NCI-H146 (cell line): ENCODE data around the gene NELFA.

Experiments used
- DNase-seq: peaks from one replicate; lab custom pipeline; 2025; lab: John Stamatoyannopoulos, UW

NELFA gene

DNA sequence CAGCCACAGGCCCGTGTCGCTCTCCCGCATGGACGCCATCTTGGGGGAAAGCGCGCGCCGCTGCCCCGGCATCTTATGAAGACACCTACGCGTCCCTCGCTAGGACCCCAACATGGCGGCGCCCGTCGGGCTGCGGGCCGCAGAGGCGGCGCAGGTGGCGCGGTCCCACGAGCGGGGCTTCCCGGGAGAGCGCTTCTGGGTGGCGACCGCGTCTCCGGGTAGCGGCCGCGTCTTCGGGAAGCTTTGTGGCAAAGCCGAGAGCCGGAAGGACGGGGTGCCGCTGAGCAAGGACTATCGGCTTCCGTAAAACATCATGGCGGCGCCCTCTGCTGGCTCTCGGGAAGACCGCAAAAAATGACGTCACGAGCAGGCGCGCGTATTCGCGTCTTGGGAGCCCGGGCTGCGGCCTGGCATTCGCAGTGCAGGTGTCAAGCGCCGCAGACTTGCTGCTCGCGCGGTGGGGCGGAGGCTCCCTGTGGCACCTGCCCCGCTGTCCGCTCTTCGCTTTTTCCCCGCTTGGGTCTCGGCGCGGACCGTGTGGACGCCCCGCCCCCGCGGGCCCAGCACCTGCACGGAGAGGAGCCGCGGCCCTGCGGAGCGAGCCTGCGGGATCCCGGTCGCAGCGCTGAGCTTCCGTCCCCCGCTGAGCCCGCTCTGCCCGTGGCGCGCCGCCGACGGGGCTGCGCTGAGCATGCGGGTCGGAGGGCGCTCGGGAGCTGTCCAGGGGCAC, at the start of gene NELFA:
TSS of gene NELFA (minus strand) at position 54 of the 730 bp plus-strand sequence. CDS start at position 39, 15 bp downstream.
- DNase-seq: peak; percentile 98

DNA sequence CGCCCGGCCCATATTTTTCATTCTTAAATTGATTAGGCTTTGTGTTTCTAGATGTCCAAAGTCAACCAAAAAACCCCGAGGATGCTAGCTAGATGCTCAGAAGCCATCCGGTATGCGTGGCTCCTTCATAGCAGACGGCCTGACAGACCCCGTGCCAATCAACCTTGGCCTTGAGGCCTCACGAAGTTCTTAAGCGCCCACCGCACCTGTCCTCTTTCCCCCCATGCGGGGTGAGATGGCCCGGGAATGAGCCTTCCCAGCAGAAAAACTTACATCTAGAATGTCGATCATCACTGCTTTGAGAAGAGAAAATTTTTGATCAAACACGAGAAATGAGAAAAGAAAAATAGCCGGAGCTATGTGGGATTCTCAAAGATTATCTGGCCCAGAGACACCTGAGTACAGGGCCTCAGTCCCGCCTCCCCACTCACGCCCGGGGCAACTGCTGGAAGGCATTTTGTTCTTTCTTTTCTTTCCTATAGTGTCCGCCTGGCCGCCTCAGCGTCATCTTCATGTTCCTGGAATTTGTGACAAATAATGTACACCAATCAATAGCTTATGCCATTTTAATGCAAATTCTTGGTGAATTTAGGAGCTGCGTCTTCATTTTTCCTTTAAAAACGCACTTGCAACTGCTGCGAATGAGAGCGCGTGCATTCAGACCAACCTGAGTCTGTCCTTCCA, 48.8 kb upstream of the NELFA start:
- DNase-seq: no peak

DNA sequence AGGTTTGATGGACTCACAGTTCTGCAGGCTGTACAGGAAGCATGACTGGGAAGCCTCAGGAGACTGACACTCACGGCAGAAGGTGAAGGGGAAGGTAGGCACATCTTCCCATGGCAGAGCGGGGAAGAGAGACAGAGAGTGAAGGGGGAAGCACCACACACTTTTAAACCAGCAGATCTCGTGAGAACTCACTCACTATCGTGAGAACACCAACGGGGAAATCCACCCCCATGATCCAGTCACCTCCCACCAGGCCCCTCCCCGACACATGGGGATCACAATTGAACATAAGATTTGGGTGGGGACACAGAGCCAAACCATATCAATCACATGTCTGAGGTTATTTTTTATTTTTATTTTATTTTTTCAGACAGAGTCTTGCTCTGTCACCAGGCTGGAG, 45.4 kb upstream of the NELFA start:
- no peak for DNase-seq

DNA sequence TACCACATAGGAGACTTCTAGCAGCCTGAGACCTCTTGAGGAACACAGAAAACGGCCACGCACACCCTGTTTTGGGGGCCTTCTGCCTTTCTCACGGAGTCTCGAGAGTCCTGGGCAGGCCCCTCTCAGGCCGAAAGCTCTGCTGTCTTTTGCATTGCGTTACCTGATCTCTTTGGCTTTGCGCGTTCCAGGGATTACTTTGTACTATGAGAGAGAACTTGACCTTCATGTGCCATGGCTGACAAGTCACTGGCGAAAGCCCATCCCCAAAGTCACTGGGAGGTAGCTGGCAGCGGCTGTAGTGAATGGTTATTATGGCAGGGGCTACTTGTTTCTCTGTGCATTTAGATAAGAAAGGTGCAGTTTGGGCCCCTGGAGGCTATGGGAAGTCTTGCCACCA, 42.3 kb upstream of the NELFA start:
- no peak for DNase-seq

DNA sequence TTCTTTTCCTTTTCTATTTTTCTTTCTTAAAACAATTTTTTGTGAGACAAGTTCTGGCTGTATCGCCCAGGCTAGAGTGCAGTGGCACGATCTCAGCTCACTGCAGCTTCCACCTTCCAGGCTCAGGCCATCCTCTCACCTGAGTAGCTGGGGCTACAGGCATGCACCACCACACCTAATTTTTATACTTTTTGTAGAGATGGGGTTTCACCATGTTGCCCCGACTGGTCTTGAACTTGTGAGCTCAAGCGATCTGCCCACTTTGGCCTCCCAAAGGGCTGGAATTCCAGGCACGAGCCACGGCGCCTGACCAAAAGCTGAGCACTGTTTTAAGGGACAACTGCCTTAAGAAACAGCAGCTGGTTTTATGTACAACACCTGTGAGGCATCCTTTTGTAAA, 41.0 kb upstream of the NELFA start:
- no peak for DNase-seq

DNA sequence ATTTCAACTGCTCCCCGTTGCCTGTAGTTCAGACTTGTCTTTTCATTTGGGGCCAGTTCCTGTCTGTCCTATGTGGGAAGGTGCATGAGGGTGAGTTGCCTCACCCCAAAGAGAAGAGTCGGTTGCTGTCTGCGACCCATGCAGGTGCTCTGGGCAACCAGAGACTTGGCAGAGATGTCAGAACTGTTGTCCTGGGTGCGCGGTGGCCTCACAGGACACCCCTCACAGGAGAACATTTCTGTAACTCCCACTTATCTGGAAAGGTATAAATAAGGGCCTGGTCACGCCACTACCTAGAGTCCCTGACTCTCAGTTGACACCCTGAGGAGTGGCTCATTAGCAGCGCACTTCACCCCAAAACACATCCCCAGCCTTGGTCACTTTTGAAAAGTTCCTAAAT, 40.6 kb upstream of the NELFA start:
- no peak for DNase-seq

DNA sequence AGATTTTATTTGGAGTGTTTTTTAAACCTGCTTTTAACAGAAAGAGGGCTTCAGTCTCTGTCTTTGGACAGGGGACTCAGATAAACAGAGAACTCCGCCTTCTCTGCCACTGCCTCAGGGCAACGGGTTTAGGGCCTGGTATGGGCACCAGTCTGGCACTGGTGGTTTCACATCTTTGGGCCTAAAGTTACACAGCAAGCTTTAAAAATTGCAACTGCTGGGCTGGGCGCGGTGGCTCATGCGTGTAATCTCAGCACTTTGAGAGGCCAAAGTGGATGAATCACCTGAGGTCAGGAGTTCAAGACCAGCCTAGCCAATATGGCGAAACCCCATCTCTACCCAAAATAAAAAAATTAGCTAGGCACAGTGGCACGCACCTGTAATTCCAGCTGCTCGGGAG, 40.1 kb upstream of the NELFA start:
- DNase-seq: no peak

DNA sequence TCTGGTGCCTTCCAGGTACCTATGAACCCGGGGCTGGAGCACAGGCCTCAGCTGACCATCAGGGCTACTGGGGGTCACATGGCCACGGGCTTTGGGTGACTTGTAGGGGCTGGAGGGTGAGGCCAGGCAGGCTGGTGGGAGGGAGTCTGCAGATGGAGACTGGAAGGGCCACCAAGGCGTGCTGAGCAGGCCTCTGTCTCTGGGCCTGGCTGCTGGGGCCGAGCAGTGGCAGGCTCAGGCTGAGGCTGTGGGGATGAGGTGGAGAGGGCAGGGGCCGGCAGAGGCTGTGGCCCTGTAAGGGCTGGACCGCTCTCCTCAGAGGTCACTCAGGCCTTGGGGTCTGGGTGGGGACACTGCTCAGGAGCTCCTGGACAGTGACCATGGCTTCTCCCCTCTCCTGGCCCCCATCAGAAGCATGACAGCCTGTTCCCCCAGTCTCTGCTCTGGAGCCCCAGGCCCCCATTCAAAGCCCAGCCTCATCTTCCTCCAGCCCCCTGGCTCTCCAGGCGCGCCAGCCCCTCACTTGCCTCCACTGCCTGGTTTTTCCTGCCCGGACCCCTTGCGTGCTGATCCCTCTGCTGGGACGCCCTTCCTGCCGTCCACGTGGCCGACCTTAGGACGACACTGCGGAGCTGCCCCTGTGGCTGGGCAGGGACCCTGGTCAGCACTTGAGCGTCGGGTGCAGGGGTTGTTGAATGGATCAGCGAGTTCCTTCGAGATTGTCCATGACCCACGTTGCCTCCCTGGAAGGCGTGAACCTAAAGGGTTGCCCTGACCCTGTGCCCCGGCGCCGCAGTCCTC, 39.2 kb upstream of the NELFA start:
- no peak for DNase-seq

DNA sequence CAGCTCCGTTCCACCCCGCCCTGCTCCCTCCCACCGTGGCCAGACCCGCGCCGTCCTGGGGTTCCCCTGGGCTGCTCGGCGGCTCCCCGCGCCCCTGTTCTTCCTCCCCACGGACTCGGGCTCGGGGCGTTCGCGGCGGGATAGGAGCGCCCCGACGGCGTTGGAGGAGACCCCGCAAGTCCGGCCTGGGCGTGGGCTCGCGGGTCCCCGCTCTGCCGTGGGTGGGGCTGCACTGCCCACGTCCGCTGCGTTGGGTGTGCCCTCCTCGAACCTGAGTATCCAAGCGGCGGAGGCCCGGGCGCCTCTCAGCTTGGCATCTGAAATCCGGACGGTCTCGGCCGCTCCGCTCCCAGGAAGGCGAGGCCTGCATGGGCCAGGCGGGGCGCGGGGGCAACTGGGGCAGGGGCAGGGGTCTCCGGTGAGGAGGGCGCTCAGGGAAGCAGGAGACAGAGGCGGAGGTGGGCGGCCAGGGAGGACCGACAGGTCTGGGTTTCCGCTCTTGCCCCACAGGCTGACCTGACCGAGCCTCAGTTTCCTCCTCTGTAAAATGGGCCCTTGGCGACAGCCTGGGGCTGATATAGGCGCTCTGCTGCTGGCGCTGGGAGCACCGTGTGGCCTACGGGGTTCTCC, 38.4 kb upstream of the NELFA start:
- no peak for DNase-seq

DNA sequence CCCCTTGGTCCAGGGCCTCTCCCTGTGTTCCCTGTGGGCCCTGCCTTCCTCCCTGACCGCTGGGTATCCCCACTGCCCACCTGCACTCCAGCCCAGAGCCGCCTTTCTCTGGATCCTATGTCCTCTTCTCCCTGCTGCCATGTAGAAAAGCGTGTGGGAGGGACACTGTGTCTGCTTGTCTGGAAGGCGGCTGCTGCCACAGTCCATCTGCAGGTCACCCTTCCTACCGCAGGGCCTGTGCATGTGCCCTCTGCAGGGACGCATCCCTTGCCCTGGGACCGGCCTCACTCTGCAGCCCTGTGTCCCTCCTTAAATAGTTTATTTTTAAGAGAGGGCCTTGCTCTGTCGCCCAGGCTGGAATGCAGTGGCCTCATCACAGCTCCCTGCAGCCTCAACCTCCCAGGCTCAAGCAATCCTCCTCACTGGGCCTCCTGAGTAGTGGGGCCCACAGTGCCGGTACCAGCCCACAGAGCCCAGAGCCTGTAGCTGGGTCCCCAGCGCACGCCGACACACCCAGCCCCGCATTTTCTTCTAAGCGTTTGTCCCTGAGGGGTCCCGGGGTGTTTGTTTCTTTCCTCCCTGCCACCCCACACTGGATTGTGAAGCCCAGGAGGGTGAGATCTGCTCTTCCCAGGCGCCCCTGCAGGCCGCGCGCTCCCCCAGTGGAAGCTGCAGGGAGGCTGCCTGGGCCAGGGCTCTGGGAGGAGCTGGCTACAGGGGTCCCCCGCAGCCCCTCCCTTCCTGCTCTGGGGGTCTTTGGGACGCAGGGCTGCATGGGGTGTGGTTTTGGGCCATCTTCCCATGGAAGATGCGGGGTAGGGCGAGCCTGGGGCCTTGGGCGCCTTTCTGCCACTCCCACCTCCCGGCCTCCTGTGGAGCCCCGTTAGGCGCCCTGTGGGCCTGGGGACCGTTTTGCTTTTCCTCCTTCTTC, 37.5 kb upstream of the NELFA start:
- no peak for DNase-seq

DNA sequence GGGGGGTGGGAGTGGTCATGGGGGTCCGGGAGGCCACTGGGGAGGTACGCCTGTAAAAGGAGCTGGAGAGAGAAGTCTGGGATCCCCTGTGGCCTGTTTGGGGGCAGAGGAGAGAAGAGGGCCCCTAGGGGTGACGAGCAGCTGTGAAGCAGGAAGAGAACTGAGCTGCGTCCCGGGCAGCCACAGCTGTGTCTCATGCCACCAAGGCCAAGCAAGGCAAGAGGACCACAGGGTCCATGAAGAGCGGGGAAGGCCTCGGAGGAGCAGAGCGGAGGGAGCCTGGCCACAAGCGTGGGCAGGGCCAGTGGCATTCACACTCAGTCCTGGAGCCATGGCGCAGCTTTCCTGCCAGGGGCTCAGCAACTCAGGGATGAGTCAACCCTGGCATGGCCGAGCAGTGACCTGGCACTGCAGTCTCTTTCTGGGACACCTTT, 36.8 kb upstream of the NELFA start:
- DNase-seq: no peak

DNA sequence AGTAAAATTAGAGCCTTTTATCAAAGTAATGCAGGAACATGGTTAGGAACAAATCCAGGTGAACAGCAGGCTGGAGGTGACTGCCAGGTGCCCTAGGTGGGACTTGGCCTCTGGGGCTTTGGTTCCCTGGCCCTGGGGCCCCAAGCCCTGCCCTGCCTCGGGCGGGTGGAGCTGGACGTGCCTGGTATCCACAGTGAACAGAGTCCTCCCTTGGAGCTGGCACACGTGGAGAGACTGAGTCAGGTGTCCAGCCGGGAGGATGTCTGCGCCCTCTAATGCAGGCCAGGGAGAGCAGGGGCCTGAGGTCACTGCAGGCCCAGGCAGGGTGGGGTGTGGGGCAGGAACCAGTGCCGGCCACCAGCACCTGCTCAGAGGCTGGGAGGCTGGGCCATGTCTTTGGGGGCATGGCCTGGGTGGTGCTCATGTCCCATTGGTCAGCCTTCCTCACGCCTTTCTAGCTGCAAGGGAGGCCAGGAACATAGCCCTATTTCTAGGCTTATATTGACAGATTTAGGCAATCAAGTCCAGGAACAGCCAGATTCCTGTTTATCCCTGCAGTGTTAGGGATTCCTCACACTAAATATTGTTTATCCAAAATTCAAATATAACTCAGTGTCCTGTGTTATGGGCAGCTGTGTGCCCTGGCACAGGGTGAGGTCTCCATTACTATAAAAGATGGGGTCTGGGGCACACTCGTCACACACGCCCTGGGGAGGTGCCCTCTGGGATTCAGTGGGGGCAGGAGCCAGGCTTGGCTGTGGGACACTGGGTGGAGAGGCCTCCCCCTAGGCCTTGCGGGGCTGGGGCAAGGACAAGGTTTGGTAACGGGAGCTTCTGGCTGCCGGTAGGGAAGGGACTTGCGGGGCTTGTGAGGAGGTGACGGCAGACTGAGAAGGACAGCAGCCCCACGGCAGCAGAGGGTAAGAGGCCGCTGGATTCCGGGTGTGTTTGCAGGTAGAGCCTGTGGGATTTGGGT, 36.1 kb upstream of the NELFA start:
- no peak for DNase-seq

DNA sequence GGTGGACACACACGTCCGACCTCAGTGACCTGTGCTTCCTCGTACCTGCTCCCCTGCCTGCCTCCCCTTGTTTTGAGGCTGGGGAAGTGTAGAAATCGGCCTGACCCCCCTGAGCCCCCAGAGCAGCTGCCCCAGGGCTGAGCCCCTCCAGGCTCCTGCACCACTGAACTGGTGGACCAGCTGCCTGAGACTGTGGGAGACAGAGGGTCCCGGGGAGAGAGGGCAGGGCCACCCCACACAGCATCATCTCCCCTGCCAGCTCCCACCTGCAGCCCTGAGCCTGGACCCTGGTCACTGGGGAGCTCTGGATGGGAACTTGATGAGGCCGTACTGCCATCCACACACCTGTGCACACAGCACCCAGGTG, 35.3 kb upstream of the NELFA start:
- no peak for DNase-seq

DNA sequence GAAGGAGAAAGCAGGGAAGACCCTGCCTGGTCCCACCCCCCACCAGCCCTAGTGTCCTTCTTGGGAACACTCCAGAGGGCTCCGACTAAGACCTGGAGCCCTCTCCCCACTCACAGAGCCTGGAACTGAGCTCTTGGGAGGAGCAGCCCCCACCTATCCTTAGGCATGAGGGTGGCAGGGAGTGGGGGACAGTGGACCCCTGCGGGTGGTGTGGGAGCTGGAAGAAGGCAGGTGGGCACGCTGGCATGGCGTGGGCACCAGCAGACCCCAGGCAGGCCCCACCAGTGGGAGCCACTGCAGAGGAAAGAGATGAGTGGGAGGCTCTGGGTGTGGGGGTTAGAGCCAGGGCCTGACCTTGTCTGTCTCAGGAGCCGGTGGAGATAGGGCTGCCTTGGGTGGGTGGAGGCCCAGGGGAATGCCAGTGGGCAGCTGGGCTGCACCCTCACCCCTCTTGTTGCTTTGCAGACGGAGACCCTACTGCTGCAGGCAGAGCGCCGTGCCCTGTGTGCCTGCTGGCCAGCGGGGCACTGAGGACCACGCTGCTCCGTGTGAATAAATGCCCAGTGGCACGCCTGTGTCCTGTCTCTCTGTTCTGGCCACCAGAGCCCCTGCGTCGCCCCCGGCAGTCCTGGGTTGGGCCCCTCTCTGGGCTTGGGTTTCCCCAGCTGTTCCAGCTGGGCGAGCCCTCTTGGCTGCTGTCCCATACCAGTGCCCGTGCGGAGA, 34.8 kb upstream of the NELFA start:
- DNase-seq: no peak

DNA sequence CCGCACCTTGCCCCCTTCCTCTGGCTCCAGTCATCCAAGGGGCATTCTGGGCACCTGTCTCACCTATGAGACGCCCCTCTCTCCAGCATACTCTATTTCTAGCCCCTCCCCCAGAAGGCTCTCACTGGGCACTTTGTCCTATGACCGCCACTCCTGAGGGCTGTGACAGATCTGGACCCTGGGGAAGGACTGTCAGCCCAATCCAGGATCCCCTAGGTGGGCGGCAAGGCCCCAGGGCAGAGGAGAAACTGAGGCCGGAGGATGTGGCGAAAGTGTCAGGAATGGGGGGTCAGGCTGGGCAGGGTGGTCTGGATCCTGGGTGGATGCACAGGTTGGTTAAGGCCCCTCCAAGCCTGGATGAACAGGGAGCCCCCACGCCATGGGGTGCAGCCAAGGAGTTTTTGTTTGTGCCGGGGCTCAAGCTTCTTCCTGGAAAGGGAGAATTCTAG, 34.2 kb upstream of the NELFA start:
- DNase-seq: no peak

DNA sequence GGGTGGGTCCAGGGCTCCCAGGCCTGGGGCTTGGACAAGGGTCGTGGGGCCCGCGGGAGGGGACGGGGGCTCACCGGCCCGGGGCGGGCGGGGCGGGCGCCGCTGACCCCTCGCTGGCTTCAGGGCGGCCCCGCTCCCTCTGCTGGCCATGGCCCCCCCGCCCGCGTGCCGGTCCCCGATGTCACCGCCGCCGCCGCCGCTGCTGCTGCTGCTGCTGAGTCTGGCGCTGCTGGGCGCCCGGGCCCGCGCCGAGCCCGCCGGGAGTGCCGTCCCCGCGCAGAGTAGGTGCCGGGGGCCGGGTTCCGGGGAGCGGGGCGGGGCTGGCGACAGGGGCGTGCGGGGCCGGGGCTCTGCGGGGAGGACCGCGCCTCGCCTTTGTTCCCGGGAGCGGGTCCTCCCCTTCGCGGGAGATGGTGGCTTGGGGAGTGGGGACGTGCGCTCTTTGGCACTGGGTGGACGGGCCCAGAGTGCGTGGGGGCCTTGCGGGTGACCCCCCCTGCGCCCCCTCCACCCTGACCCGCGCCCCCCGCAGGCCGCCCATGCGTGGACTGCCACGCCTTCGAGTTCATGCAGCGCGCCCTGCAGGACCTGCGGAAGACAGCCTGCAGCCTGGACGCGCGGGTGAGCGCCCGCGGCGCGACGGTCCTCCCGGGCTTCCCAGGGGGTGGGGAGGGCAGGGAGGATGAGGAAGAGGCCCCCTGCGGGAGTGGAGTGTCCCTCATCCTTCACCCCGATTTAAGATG, 33.6 kb upstream of the NELFA start:
- DNase-seq: peak; percentile 30

DNA sequence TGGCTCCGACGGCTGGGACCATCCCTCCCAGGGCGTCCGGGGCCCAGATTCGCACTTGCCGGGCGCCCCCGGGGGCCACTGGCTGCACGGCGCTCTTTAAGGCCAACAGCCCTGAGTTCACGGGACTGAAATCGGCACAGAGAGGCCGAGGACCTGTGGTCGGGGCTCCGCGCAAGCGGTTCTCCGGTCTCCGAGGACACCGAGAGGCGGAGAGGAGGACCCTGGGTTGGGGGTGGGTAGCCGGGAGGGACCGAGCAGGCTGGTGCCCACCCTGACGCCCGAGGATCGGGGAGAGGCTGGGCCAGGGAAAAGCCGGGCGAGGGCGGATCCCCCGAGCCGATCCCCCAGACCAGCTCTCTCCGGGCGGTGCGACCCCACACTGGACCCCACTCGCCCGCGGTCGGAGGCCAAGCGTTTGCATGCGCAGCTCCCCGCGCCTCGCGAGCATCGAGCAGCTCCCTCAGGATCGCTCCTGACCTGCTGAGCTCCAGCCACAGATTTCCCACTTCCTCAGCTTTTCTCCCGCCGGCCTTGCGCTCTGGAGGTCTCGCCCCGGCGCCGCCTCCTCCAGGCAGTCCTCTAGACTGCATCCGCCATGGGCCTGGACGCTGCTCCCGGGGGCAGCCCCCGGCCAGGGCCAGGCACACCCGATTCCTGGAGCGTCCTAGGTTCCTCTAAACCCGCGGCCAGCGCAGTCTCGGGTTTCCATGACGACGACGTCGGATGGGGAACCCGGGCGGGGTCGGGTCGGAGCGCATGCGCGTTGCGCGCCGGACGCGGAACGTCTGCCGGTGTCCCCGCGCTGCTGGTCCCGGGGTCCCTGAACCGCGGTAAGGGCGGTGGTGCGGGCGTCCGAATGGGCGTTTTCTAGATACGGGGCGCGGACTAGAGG, 32.7 kb upstream of the NELFA start:
- peak; percentile 89 for DNase-seq
